OCI-LY1 (cell line): ENCODE measurements around the gene AK5.

Experiments used
- EZH2 ChIP-seq: fragments of 200-600 bp; sonication (generic), shearing (Covaris generic); IDR thresholded peaks from 2 replicates; pipeline ENCODE4 v1.8.0; 2017; ENCODE audit warnings: borderline replicate concordance, mixed run types, mild to moderate bottlenecking, antibody characterized with exemption, low read length, moderate library complexity, mixed read lengths
- TF ChIP-seq, protein P1 (sequence below): fragments of 200-600 bp; sonication (generic), shearing (Covaris generic); IDR thresholded peaks from 2 replicates; pipeline ENCODE4 v1.5.1; 2017; ENCODE audit warnings: mild to moderate bottlenecking, antibody characterized with exemption, low read length, moderate library complexity, mixed read lengths

DNA sequence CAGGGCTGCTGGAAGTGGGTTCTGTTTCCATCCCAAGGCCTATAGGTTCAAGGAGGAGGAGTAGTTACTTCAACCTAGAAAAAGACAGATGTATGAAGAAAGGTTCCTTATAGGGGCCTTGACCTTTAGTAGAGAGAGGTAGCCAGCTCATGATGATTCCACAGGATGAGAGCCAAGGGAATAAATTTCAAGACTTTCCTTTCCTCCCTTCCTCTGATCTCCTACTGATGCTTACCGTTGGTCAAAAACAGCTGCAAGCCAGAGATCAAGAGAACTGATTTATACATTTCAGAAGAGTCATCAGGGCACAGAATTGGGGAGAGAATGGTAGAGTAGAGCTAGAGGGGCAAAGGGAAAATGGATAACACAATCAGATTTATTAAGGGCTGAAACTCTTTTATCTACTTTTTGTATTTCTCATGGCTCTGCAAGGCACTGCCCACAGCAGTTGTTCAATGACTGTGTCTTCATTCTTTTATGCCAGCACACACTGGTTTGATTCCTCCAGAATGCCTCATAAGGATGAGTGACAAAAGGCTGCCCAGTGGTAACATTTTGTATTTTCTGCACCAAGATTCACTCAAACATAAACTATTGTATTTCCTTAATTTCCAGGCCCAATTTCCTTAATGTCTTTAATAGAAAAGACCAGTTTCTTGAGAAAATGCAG, 37.4 kb downstream of the AK5 start:
- TF ChIP-seq, protein P1, sequence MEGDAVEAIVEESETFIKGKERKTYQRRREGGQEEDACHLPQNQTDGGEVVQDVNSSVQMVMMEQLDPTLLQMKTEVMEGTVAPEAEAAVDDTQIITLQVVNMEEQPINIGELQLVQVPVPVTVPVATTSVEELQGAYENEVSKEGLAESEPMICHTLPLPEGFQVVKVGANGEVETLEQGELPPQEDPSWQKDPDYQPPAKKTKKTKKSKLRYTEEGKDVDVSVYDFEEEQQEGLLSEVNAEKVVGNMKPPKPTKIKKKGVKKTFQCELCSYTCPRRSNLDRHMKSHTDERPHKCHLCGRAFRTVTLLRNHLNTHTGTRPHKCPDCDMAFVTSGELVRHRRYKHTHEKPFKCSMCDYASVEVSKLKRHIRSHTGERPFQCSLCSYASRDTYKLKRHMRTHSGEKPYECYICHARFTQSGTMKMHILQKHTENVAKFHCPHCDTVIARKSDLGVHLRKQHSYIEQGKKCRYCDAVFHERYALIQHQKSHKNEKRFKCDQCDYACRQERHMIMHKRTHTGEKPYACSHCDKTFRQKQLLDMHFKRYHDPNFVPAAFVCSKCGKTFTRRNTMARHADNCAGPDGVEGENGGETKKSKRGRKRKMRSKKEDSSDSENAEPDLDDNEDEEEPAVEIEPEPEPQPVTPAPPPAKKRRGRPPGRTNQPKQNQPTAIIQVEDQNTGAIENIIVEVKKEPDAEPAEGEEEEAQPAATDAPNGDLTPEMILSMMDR = no peak
- TF ChIP-seq EZH2 = no peak
